HG03139 (cell line): ENCODE data around the gene POLR3K.

Experiments
- ATAC-seq: cut with Tn5 transposase; IDR thresholded peaks from one replicate; pipeline ENCODE4 v1.9.1; 2021; ENCODE audit not compliant: unreplicated experiment

Gene POLR3K

GRCh38 chr16:53346-54236 is at the start of gene POLR3K, which contains the start of gene SNRNP25:
POLR3K (minus strand) TSS chr16:53608; CDS start chr16:53586, 22 bp downstream.
SNRNP25 (plus strand) TSS chr16:53828; CDS start chr16:54017, 189 bp downstream.
- peak; percentile 90 for ATAC-seq

- ATAC-seq, result no peak
Measured at GRCh38 chr16:102060-102855, 48.9 kb upstream of the POLR3K start.

GRCh38 chr16:101586-101985 is 48.2 kb upstream of the POLR3K start:
- no peak for ATAC-seq

GRCh38 chr16:100989-101388 is 47.6 kb upstream of the POLR3K start:
- ATAC-seq, result no peak

GRCh38 chr16:97822-98221 is 44.4 kb upstream of the POLR3K start:
- no peak for ATAC-seq

GRCh38 chr16:96935-97381 is 43.5 kb upstream of the POLR3K start:
- peak; percentile 65 for ATAC-seq

GRCh38 chr16:94918-95265 is 41.5 kb upstream of the POLR3K start:
- ATAC-seq, result no peak

- ATAC-seq, result no peak
Measured at GRCh38 chr16:92431-93339, 39.3 kb upstream of the POLR3K start.

GRCh38 chr16:91484-91883 is 38.1 kb upstream of the POLR3K start:
- ATAC-seq, result no peak

- ATAC-seq, result no peak
Measured at GRCh38 chr16:89391-90302, 36.2 kb upstream of the POLR3K start.

- ATAC-seq, result no peak
Measured at GRCh38 chr16:88613-89012, 35.2 kb upstream of the POLR3K start.

GRCh38 chr16:86483-86952 is 33.1 kb upstream of the POLR3K start:
- no peak for ATAC-seq

GRCh38 chr16:85865-86264 is 32.5 kb upstream of the POLR3K start:
- ATAC-seq, result no peak

GRCh38 chr16:85407-85782 is 32.0 kb upstream of the POLR3K start:
- no peak for ATAC-seq

- ATAC-seq, result peak; percentile 54
Measured at GRCh38 chr16:84718-85406, 31.5 kb upstream of the POLR3K start.

GRCh38 chr16:83781-84615 is 30.6 kb upstream of the POLR3K start:
- no peak for ATAC-seq

GRCh38 chr16:83060-83603 is 29.7 kb upstream of the POLR3K start:
- no peak for ATAC-seq
